NT2/D1 (cell line): ENCODE results near the gene ZEB2.

Source experiments
- YY1 ChIP-seq: IDR thresholded peaks from 2 replicates; pipeline ENCODE4 v1.6.1; 2011; ENCODE audit not compliant: insufficient read length, insufficient read depth
- ZNF274 ChIP-seq: IDR thresholded peaks from 2 replicates; pipeline ENCODE4 v1.6.1; 2011; ENCODE audit warnings: mild to moderate bottlenecking, low read depth, low read length

DNA sequence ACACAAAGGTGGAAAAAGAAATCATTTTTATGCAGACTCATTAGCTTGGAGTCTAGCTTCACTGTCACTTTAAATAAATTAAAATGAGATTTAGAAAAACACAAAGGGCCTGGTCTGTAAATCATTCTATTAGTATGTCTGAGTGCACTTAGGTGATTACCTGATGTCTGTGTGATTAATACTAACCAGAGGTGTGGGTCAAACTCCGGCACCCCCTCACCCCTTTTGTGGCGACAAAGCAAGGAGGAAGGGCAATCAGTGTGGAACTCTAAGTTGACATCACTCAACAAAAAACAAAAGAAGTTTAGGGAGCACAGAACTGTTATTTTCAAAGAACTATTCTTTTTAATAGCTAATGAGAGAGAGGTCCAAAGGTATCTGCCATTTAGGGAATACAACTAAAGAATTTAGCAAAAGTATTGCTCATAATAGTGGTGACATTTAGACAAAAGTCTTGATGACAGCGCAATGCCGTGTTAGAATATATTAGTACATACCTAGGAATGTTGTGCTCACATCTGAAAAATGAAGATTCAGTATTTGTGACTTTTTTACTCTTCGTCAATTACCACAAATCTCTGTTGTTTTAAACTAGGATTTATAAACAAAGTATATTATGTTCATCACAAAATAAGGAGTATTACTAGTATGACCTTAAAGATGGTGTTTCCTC lies 66.3 kb downstream of the ZEB2 start:
- TF ChIP-seq YY1 (no peak), ZNF274 (no peak)
